Measurements from ENCODE around the gene OR56A1. TPM values are rescaled to one million over a fixed set of nuclear protein-coding genes. Genes with fewer than 3 reads are reported as not detected.
"Not testable (repeated sequence)": the region's sequence is repeated elsewhere in the genome, so short reads cannot be mapped to it uniquely, and the experiment has no call there.

The OR56A1 gene
- total RNA-seq: not detected

GRCh38 chr11:6030708-6031405 lies at the start of gene OR56A1:
TSS of gene OR56A1 (minus strand) at chr11:6030758. CDS start at chr11:6027692, 3,066 bp downstream.
- H3K4me3 ChIP-seq: no peak within 1 kb of the TSS
- intact Hi-C loops (cut with DNase I): no loop called here
- H3K27ac ChIP-seq: no peak within 1 kb of the TSS
- no peak for TF ChIP-seq POLR2A (IDR thresholded peaks at IDR 0.05)
- TF ChIP-seq CTCF (IDR thresholded peaks at IDR 0.05): no peak
- no peak for TF ChIP-seq POLR2AphosphoS5 (IDR thresholded peaks at IDR 0.05)
- no peak for DNase-seq (ENCODE audit: low spot score)
- no peaks in the 10 kb centered on the region for H3K9me3 ChIP-seq
- no peaks in the 10 kb centered on the region for H3K4me1 ChIP-seq (replicated peaks)
- no peaks in the 10 kb centered on the region for H3K36me3 ChIP-seq
- no peaks in the 10 kb centered on the region for H3K27me3 ChIP-seq (replicated peaks; ENCODE audit: insufficient read depth)
- 80% methylated on average over 1 of the region's 1 CpG for WGBS

- 85% methylated on average over 4 of the region's 4 CpGs for WGBS
- no peaks in the 10 kb centered on the region for H3K9me3 ChIP-seq
- intact Hi-C loops (cut with DNase I): no loop called here
- no peaks in the 10 kb centered on the region for H3K27me3 ChIP-seq (replicated peaks; ENCODE audit: insufficient read depth)
- H3K27ac ChIP-seq: no peak overlapping the region
- no peaks in the 10 kb centered on the region for H3K4me1 ChIP-seq (replicated peaks)
- H3K36me3 ChIP-seq: no peaks in the 10 kb centered on the region
- no peak overlapping the region for H3K4me3 ChIP-seq
- no peak for DNase-seq (ENCODE audit: low spot score)
- no peak for TF ChIP-seq CTCF (IDR thresholded peaks at IDR 0.05)
- no peak for TF ChIP-seq POLR2AphosphoS5 (IDR thresholded peaks at IDR 0.05)
- TF ChIP-seq POLR2A (IDR thresholded peaks at IDR 0.05): no peak
Measured at GRCh38 chr11:6079463-6079862, 48.9 kb upstream of the OR56A1 start.

GRCh38 chr11:6077723-6078122 lies 47.2 kb upstream of the OR56A1 start:
- no peaks in the 10 kb centered on the region for H3K36me3 ChIP-seq
- TF ChIP-seq CTCF (IDR thresholded peaks at IDR 0.05) (no peak), POLR2AphosphoS5 (IDR thresholded peaks at IDR 0.05) (no peak)
- WGBS: 94% methylated on average over 6 of the region's 6 CpGs
- H3K4me1 ChIP-seq (replicated peaks): no peaks in the 10 kb centered on the region
- DNase-seq (ENCODE audit: low spot score): no peak
- H3K27me3 ChIP-seq (replicated peaks; ENCODE audit: insufficient read depth): no peaks in the 10 kb centered on the region
- H3K4me3 ChIP-seq: no peak overlapping the region
- no peaks in the 10 kb centered on the region for H3K9me3 ChIP-seq
- no peak overlapping the region for H3K27ac ChIP-seq
- intact Hi-C loops (cut with DNase I): no loop called here

- H3K9me3 ChIP-seq; H3K27me3 ChIP-seq (replicated peaks; ENCODE audit: insufficient read depth); H3K36me3 ChIP-seq; DNase-seq (ENCODE audit: low spot score); H3K4me1 ChIP-seq (replicated peaks); H3K4me3 ChIP-seq; intact Hi-C loops (cut with DNase I); H3K27ac ChIP-seq: not testable (repeated sequence)
- 73% methylated on average over 2 of the region's 2 CpGs for WGBS
Measured at GRCh38 chr11:6076443-6076842, 45.9 kb upstream of the OR56A1 start.

GRCh38 chr11:6067502-6067901 lies 36.9 kb upstream of the OR56A1 start:
- H3K27ac ChIP-seq: no peak overlapping the region
- intact Hi-C loops (cut with DNase I): no loop called here
- no peak overlapping the region for H3K4me3 ChIP-seq
- no peak for DNase-seq (ENCODE audit: low spot score)
- no peaks in the 10 kb centered on the region for H3K36me3 ChIP-seq
- no peak for TF ChIP-seq CTCF (IDR thresholded peaks at IDR 0.05)
- no peak for TF ChIP-seq POLR2AphosphoS5 (IDR thresholded peaks at IDR 0.05)
- H3K27me3 ChIP-seq (replicated peaks; ENCODE audit: insufficient read depth): no peaks in the 10 kb centered on the region
- no peaks in the 10 kb centered on the region for H3K4me1 ChIP-seq (replicated peaks)
- WGBS: 88% methylated on average over 4 of the region's 4 CpGs
- H3K9me3 ChIP-seq: no peaks in the 10 kb centered on the region

Measured in prostate gland (tissue), 2 donors.